ENCODE results near the gene SPEG. TPM values are rescaled to one million over a fixed set of nuclear protein-coding genes. Genes with fewer than 3 reads are reported as not detected.
A peak's percentile ranks its signal among the peaks of the same experiment; 100 is the strongest.

The SPEG gene
- total RNA-seq, 2 donors from 2014 or later = 175 to 217 TPM

GRCh38 chr2:219497495-219498279 lies 63.0 kb downstream of the SPEG start:
- intact Hi-C loops (cut with DNase I) = no loop called here
- DNase-seq (ENCODE audit: low spot score) = peak; percentile 97

DNA sequence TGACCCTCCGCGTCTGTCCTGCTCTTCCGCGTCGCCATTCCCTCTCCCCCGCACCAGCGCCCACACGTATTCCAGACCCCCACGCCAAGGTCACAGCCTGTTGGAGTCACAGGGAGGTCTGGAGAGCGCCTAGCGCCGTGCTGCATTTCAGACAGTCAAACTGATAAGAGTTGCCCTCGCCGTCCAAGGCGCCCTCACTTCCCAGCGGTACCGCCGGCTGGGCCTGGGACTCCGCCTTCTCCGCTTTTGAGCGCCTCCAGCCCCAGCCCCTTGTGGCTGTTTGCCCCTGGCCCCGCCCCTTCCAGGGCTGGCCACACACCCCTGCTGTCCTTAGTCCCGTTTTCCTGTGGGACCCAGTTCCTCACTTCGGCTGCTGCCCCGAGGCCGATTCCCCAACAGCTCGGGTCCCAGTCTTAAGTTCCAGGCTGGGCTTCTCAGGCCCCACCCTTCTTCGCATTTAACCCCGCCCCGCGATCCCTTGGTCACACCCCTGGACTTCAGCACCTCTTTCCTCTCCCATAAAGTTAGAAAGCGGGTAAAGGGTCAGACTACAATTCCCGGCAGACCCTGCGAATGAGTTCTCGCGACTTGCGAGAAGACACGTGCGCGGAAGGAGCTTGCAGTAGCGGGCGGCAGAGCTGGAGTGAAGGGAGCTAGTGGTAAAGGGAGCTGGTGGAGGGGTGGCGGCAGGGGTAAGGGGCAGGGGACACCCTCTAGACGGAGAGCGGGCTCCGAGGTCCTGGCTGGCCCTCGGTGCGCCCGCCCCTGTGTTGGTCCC lies 63.8 kb downstream of the SPEG start, which contains the start of gene GMPPA:
TSS of gene GMPPA (plus strand) at position 612 of the 778 bp plus-strand sequence. CDS start 1,085 bp downstream, outside the sequence.
- intact Hi-C loops (cut with DNase I) = no loop called here
- peak; percentile 99 for DNase-seq (ENCODE audit: low spot score)

DNA sequence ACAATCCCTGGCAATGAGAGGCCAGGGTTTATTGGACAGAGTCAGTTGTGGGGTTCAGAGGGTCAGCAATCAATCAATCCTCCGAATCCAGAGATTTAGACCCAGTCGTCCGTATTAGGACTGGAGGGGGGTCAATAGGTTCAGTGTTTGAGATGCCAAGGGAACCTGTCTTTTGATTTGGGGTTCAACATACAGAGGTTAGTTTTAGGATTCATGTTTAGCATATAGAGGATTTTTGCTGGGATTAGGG lies 64.3 kb downstream of the SPEG start:
- intact Hi-C loops (cut with DNase I) = no loop called here
- DNase-seq (ENCODE audit: low spot score) = no peak

DNA sequence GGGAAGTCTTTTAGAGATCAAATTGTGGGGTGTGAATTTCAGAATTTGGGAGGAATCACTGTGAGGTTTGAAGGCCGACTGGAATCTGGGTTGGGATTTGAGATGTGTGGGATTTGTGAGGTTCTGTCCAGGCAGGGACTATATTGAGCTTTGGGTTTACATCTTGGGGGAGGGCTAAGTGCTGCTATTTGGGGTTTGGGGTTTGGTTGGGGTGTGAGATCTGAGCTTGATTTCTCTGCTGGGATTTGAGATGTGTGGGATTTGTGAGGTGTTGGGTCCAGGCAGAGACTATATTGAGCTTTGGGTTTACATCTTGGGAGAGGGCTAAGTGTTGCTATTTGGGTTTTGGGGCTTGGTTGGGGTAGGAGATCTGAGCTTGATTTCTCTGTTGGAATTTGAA lies 64.9 kb downstream of the SPEG start:
- intact Hi-C loops (cut with DNase I) = no loop called here
- no peak for DNase-seq (ENCODE audit: low spot score)

GRCh38 chr2:219500135-219500534 lies 65.5 kb downstream of the SPEG start:
- intact Hi-C loops (cut with DNase I) = no loop called here
- no peak for DNase-seq (ENCODE audit: low spot score)

DNA sequence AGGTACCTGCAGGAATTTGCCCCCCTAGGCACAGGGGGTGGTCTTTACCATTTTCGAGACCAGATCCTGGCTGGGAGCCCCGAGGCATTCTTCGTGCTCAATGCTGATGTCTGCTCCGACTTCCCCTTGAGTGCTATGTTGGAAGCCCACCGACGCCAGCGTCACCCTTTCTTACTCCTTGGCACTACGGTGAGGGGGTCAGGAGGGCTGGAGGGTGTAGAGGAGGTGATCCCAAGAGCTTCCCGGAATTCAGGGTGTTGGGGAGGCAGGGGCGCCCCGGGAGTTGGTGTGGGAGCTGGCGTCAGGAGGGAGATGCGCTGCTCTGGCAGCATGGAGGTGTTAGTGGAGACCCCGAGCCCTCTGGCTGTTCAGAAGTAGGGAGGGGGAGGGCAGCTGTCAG lies 67.2 kb downstream of the SPEG start:
- DNase-seq (ENCODE audit: low spot score) = no peak
- intact Hi-C loops (cut with DNase I) = no loop called here

- intact Hi-C loops (cut with DNase I) = no loop called here
- DNase-seq (ENCODE audit: low spot score) = no peak
Observed at GRCh38 chr2:219502618-219503017, 68.0 kb downstream of the SPEG start.

- DNase-seq (ENCODE audit: low spot score) = no peak
- intact Hi-C loops (cut with DNase I) = no loop called here
Observed at GRCh38 chr2:219505585-219505984, 70.9 kb downstream of the SPEG start.

- no peak for DNase-seq (ENCODE audit: low spot score)
- intact Hi-C loops (cut with DNase I) = no loop called here
Observed at GRCh38 chr2:219506153-219506801, 71.6 kb downstream of the SPEG start.

DNA sequence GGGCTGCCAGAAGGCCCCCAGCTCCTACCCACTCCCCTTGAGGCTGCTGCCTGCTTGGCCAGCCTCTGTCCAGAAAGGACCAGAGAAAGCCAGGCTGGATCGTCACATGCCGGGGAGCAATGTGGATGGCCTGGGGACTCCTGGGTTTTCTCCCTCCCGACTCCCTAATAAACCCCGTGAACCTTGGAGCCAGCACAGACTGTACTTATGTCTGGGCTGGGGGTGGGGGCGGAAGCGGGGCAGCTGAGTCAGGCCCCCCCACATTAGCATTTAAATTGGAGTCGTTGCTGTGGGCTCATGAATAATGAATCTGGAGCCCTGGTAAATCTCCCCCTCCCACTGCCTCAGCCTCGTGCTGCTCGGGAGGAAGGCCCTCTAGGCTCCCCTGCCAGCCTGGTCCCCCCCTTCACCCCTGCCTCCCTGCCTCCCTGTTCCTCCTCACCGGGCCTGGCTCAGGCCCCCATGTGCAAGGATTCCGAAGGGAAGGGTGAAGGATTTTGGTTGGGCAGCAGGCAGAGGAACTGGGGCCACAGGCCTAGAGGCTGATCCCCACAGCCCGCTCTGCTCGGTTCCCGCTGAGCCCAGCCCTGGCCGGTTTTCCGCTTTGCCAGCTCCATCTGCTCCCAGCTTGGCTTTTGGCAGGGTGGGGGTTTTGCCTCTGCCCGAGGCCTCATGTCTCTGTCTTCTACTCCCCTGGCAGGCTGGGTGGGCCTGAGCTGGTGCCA lies 72.3 kb downstream of the SPEG start:
- intact Hi-C loops (cut with DNase I) = no loop called here
- no peak for DNase-seq (ENCODE audit: low spot score)

GRCh38 chr2:219507581-219508443 lies 73.2 kb downstream of the SPEG start:
- intact Hi-C loops (cut with DNase I) = no loop called here
- no peak for DNase-seq (ENCODE audit: low spot score)

- no peak for DNase-seq (ENCODE audit: low spot score)
- intact Hi-C loops (cut with DNase I) = no loop called here
Observed at GRCh38 chr2:219508444-219508734, 73.7 kb downstream of the SPEG start.

- intact Hi-C loops (cut with DNase I) = no loop called here
Observed at GRCh38 chr2:219508971-219509779, 74.5 kb downstream of the SPEG start.

DNA sequence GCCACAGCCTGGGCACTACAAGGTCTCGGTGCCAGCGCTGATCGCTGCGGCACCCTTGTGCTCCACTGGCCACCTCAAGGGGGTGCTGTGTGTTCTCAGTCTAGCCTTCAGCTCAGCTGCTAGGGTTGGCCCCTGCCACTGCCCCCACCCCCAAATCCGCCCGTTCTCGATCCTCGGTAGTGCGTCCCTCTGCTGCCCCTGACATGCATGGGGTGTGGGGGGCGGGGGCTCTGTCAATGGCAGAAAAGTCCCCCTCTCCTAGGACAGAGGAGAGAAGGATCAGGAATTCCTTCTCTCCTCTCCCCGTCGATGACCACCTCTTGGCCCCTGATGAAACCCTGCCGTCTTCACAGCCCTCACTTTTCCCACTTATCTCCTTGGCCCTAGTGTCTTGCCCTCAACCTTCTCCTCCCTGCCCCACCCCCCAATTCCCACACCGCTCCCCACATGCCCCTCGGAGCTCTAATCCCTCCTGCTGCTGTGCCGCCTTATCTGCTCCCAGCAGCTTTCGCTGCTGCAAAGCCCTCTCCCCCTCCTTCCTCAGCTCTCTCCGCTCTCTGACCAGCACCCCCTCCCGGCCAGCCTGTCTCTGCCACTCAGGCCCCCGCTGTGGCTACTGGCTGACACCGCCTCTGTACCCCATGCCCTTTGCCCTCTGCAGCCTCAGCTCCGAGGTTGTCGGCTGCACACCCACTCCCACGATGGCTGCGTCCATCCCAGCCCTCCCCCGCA lies 75.3 kb downstream of the SPEG start:
- intact Hi-C loops (cut with DNase I) = no loop called here
- DNase-seq (ENCODE audit: low spot score) = no peak

More at GRCh38 chr2:219508971-219509779, 74.5 kb downstream of the SPEG start:
- DNase-seq (ENCODE audit: low spot score) = no peak

GRCh38 chr2:219510512-219511135 lies 76.0 kb downstream of the SPEG start:
- no peak for DNase-seq (ENCODE audit: low spot score)
- intact Hi-C loops (cut with DNase I) = no loop called here

DNA sequence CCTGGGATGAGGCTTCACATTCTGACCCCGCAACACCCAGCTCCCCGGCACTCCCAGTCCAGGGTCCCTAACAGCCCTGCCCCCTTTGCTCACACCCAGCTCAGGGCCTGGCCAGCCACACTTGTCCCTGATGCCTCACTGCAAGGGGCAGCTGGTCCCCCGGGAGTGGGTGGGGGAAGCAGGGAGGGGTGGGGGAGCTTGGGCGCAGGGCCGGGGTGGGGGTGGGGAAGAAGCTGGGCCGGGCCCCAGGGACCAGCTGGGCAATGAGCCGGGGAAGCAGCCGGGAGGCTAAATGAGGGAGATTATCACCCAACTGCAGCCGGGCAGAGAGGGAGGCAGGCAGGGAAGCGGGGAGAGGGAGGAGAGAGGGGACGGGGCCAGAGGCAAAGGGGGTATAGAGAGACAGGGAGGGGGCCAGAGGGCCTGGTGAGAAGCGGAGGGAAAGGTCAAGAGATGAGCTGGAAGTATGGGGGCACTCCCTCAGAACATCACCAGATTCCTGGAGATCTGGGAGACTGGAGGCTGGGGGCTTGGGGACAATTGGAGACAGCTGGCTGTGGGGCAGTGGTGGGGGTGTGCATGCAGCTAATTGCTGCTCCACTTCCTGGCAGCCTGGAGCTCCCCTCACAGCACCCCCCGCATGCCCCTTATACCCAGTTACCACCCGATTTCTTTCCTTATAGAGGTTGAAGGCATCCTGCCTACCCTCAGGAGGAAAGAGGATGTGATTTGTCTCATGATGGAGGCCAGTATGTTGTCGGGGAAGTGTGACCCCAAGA lies 77.1 kb downstream of the SPEG start:
- intact Hi-C loops (cut with DNase I) = no loop called here
- no peak for DNase-seq (ENCODE audit: low spot score)
